Nephron (organoid): ENCODE results near the gene PAQR8.
"Not testable (repeated sequence)": the region's sequence is repeated elsewhere in the genome, so short reads cannot be mapped to it uniquely, and the experiment has no call there.

Source experiments
- H3K27ac Mint-ChIP-seq, 3 experiments: 2 replicates each; pipeline ENCODE4 v1.8.0; 2020; ENCODE audit warnings: mixed read lengths in 3 of 3, mild to moderate bottlenecking in 2 of 3, moderate library complexity in 1 of 3
- H3K27me3 Mint-ChIP-seq: 2 replicates; pipeline ENCODE4 v1.8.0; 2021; ENCODE audit warnings: low read depth, mild to moderate bottlenecking, moderate library complexity, mixed read lengths
- H3K36me3 Mint-ChIP-seq: 2 replicates; pipeline ENCODE4 v1.8.0; 2020; ENCODE audit warnings: low read depth, mixed read lengths
- H3K4me1 Mint-ChIP-seq: 2 replicates; pipeline ENCODE4 v1.8.0; 2020; ENCODE audit warnings: mixed read lengths
- H3K4me3 Mint-ChIP-seq, 3 experiments: 2 replicates each; pipeline ENCODE4 v1.8.0; 2020; ENCODE audit warnings: mild to moderate bottlenecking in 3 of 3, mixed read lengths in 3 of 3, moderate library complexity in 2 of 3
- H3K9me3 Mint-ChIP-seq: 2 replicates; pipeline ENCODE4 v1.8.0; 2020; ENCODE audit warnings: mixed read lengths
- CTCF ChIP-seq, 3 experiments: fragments of 200-600 bp; sonication (generic); IDR thresholded peaks; one replicate each; pipeline ENCODE4 v1.5.0; 2021; ENCODE audit warnings: antibody characterized with exemption in 3 of 3; ENCODE audit not compliant: unreplicated experiment in 3 of 3

PAQR8 gene

GRCh38 chr6:52422156-52422555 lies 60.2 kb downstream of the PAQR8 start:
- Mint-ChIP-seq H3K4me1 (peaks cover 29% of the 10 kb centered on the region), H3K9me3 (no peaks in the 10 kb centered on the region), H3K4me3 (no peak overlapping the region), H3K36me3 (no peaks in the 10 kb centered on the region), H3K27ac (no peak overlapping the region), H3K27me3 (no peaks in the 10 kb centered on the region)
- no peak for TF ChIP-seq CTCF (IDR thresholded peaks at IDR 0.05; ENCODE audit: unreplicated experiment in 3 of 3)

GRCh38 chr6:52423448-52423847 lies 61.5 kb downstream of the PAQR8 start:
- Mint-ChIP-seq H3K9me3 (no peaks in the 10 kb centered on the region), H3K27ac (peak overlapping the region in 1 of 3 experiments; percentile 23), H3K36me3 (peaks cover 5% of the 10 kb centered on the region), H3K4me1 (peaks cover 22% of the 10 kb centered on the region), H3K4me3 (peak overlapping the region in 1 of 3 experiments; percentile 26), H3K27me3 (no peaks in the 10 kb centered on the region)
- no peak for TF ChIP-seq CTCF (IDR thresholded peaks at IDR 0.05; ENCODE audit: unreplicated experiment in 3 of 3)

- no peaks in the 10 kb centered on the region for H3K27me3 Mint-ChIP-seq
- H3K9me3 Mint-ChIP-seq, result no peaks in the 10 kb centered on the region
Observed at GRCh38 chr6:52423971-52424381, 62.0 kb downstream of the PAQR8 start.

GRCh38 chr6:52424513-52424912 lies 62.6 kb downstream of the PAQR8 start:
- Mint-ChIP-seq H3K27ac (peak overlapping the region in 2 of 3 experiments; percentile 9 to 27), H3K4me1 (peaks cover 16% of the 10 kb centered on the region), H3K36me3 (peaks cover 15% of the 10 kb centered on the region), H3K27me3 (no peaks in the 10 kb centered on the region), H3K4me3 (no peak overlapping the region), H3K9me3 (peaks cover 2% of the 10 kb centered on the region)
- TF ChIP-seq CTCF (IDR thresholded peaks at IDR 0.05; ENCODE audit: unreplicated experiment in 3 of 3), result no peak

More at GRCh38 chr6:52423971-52424381, 62.0 kb downstream of the PAQR8 start:
- H3K27ac Mint-ChIP-seq, result no peak overlapping the region
- TF ChIP-seq CTCF (IDR thresholded peaks at IDR 0.05; ENCODE audit: unreplicated experiment in 3 of 3), result no peak
- H3K4me3 Mint-ChIP-seq, result no peak overlapping the region
- peaks cover 10% of the 10 kb centered on the region for H3K36me3 Mint-ChIP-seq
- H3K4me1 Mint-ChIP-seq, result peaks cover 22% of the 10 kb centered on the region

GRCh38 chr6:52426667-52427066 lies 64.7 kb downstream of the PAQR8 start:
- H3K4me3 Mint-ChIP-seq, result no peak overlapping the region
- peaks cover 35% of the 10 kb centered on the region for H3K36me3 Mint-ChIP-seq
- H3K27me3 Mint-ChIP-seq, result no peaks in the 10 kb centered on the region
- H3K27ac Mint-ChIP-seq, result no peak overlapping the region
- H3K9me3 Mint-ChIP-seq, result peaks cover 2% of the 10 kb centered on the region
- H3K4me1 Mint-ChIP-seq, result peaks cover 16% of the 10 kb centered on the region
- TF ChIP-seq CTCF (IDR thresholded peaks at IDR 0.05; ENCODE audit: unreplicated experiment in 3 of 3), result no peak

GRCh38 chr6:52433294-52433693 lies 71.3 kb downstream of the PAQR8 start:
- not testable (repeated sequence) for H3K27me3 Mint-ChIP-seq, H3K4me1 Mint-ChIP-seq, H3K9me3 Mint-ChIP-seq, H3K4me3 Mint-ChIP-seq, H3K27ac Mint-ChIP-seq
- peaks cover 58% of the 10 kb centered on the region for H3K36me3 Mint-ChIP-seq
